ENCODE measurements around the gene FNIP1.
"Not testable (repeated sequence)": the region's sequence is repeated elsewhere in the genome, so short reads cannot be mapped to it uniquely, and the experiment has no call there.

FNIP1 gene

GRCh38 chr5:131595088-131596033, 201.5 kb downstream of the FNIP1 start:
- no peak for FAIRE-seq

GRCh38 chr5:131593921-131594320, 202.9 kb downstream of the FNIP1 start:
- no peak for FAIRE-seq

- not testable (repeated sequence) for FAIRE-seq
Measured at GRCh38 chr5:131593436-131593835, 203.4 kb downstream of the FNIP1 start.

Measured in TTC549 (cell line).